ENCODE measurements around the gene CD151.

CD151 gene

DNA sequence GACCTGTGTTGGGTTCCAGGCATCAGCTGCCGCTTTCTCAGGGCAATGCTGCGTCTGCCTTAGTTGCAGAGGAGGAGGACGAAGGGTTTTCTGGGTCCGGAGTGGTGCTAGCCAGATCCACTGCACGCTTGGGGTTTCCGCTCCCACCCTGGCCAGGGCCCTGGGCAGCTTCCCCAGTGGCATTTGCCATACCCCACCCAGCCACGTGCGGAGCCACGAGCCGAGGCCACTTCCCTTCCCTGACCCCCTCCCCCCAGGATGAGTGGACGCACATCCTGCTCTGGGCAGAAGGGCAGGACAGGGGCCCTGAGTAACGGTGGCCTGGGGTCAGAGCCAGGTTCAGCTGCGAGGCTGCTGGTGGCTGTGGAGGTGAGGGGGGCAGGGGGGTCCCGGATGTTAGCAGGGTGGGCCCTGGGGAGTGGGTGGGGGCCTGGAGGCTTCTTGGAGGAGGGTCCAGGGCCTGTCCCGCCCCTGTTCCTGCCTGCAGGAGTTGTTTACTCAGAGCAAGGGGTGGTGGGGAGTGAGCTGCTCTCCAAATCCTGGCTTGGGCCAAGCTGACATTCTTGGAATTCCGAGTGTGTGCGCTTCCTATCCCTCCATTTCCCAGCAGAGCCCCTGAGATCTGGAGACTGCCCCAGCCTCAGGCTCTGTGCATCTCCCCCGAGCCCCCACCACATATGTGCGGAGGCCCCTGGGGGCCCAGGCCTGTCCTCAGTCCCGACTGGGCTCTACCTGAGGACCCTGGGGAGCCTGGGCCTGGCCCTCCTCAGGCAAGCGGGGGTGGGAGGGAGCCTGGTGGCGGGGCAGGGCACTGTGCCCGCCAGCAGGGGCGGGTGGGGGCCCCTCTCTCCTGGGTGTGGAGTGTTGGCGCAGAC, 11.3 kb downstream of the CD151 start:
- DNase-seq, result peak; percentile 98

DNA sequence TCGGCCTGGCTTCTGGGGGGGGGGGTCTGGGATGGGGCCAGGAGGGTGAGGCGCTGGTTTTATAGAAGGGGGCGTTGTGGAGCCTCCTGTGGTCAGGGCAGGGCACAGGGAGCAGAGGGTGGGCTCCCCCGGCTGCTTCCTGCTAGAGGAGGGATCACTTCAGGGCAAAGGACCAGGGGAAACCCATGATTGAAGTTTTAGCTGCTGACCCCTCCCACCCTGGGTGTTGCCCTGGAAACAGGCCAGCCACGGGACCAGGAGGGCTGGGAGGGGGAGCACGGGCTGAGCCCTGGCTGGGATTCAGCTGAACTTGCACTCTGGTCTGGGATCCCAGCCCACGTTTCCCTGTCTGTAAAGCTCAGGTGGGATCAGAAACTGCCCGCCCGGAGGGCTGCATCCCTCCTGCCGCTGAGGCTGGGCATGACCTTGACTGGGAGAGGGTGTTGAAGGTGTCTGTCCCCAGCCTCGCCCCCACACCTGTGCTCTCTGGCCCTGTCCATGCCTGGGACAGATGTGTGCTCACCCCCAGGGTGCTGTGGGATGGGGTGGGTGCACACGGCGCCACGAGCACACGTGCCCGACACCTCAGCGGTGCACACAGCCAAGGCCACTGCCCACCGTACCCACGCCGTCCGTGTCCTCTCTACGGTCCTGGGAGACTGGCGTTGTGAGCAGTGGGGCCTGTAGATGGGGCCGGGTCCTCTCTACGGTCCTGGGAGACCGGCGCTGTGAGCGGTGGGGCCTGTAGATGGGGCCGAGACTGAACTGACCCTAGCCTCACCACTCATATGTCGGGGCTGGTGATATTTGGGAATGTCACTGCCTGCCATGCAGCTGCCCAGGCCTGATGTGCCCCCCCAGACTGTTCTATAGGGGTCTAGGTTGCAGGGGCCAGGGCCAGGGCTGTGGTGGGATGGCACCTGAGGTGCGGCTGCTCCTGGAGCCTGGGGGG, 12.2 kb downstream of the CD151 start:
- DNase-seq, result peak; percentile 93

DNA sequence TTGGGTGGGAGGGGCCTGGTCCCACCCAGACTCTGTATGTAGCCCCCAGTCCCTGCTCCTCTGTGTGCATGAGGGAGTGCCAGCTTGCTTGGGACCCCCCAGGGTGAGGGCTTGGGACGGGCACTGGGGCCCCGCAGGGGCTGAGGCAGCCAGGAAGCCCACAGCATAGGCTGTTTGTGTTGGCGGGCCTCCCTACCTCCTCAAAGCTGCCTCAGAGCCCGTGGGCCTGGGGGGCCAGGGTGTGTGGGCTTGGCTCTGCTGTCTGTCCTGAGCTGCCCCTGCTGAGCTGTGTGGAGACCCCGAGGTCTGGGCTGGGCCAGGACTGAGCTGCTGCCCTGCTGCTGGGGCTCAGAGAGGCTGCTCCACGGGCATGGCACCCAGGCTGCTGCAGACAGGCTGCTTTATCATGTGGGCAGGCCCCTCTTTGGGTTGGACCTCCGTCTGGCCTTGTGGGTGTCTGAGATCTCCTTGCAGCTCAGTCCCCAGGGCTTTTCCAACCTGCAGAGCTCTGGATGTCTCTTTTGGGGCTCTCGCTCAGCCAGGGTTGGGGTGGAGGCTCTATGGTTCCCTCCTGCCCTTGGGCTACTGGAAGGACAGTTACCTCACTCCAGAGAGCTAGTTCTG, 13.2 kb downstream of the CD151 start:
- no peak for DNase-seq

DNA sequence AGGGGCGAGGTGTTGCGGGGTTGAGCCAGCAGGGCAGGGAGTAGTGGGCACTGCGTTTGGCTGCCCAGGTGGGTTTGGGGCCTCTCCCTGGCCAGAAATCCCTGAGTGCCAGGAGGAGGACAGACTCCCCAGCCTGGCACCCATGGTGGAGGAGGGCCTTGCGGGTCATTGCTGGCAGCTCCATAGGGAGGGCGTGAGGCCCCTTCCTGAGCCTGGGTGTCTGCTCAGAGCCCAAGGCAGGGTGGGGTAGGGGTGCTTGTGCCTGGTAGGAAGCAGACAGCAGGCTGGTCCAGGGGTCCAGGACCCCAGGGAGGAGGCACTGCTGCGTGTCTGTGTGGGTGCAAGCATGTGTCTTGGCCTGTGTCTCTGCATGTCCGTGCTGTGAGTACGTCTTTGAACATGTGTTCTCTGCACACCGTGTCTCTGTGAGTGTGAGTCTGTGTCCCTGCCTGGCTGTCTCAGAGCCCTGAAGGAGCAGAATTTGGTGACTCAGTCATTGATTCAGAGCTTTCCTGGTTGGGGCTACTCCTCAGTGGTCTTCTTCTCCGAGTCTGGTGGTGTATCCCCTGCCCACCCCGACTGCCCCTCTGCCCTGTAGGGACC, 13.8 kb downstream of the CD151 start:
- DNase-seq, result no peak

DNA sequence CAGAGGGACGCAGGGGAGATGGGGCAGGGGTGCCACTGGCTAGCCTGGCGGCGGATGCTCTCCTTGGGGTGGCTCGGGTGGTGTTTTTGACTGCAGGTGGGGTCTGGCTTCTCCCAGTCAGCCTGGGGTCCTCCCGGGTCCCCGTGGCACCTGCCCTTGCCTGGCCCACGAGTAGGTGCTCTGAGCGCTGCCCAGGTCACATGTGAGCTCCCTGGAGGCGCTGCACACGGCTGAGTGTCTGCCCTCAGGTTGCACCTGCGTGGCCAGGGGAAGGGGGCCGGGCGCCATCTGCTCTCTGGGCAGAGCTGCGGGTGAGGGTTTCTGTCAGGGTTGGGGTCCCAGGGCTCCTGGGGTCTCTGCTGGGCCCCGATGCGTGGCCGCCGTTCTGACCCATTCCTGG, 15.1 kb downstream of the CD151 start:
- DNase-seq, result peak; percentile 56

DNA sequence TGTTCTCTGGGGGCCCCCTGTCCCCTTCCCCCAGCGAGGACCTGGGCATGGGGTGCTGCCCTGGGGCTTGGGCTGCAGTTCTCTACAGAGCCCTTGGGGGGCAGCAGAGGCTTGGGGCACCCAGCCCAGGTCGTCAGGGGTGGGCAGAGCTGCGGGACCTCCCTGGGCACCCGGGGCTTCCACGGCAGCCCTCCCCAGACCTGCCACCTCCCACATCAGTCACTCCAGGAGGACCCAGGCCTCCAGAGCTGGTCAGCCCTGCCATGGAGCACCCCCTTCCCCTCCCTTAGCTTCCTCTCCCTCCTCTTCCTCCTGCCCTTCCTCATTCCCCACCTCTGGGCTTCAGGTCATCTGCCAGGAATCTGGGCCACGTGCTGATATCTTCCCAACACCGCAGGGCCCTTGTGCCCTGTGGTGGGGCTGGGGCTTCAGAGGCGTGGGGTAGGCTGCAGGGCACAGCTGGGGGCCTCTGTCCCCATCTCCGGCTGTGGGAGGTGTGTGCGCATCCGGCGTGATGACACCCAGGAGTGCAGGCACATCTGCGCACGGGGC, 15.7 kb downstream of the CD151 start:
- peak; percentile 100 for DNase-seq

DNA sequence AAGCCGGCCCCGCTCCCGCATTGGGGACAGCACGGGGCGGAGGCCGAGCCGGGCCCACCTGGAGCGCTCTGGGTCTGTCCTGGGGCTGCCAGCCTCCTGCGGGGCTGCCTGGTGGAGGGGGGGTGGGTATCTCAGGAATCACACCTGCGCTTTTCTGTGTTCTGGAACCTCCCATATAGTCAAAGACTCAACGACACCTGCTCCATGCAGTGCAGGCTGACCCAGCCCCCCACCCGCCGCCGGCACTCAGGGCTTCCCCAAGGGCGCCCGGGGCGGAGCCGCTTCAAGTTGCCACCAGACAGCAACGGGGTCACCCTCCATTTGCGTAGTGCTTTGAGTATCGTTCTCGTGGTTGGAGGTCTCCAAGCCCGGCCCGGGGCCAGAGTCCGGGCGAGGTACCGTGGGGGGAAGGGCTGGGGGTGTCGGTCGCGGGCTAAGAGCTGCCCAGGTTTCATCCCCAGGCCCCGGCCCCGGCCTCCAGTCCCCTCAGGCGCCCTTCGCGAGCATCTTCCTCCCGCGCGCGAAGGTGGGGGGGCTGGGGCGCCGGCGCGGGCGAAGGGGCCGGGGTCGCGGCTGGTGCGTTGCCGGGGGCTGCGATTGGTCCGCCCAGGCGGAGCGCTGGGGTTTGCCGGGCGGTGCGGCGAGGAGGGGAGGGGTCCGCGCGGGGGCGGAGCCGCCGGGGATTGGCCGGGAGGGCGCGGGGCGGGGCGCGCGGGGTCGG, 16.5 kb downstream of the CD151 start:
- DNase-seq, result no peak

DNA sequence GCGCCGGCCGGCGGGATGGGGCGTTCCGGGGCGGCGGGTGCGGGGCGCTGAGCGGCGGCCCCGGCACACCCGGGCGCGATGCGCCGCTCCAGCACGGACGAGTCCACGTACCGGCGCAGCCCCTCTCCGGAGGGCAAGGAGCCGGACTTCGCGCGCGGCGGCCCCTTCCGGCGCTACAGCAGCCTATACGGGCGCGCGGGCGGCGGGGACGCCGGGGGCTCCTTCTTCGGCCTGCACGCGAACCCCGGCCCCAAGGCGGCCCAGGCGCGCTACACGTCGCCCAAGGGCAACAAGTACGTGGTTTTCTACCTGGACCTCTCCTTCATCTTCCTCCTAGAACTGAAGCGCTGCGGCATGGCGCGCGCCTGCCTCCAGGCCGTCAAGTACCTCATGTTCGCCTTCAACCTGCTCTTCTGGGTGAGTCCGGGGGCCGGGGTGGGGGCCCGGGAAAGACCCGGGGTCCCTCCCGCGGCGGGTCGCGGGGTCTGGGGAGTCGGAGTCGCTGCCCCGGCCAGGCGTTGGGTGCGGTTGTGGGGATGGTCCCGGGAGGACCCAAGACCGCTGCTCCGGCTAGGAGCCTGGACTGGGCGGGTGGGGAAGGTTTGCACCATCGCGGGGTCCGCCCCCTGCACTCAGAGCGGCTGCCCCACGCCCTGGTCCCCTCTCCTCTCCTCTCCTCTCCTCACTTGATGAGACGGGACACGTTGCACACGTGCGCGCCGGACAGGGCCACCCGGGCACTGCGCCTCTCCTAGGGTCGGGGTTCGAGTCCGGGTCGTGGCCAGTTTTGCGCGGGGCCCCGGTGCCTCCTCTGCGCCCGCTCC, 17.4 kb downstream of the CD151 start:
- peak; percentile 58 for DNase-seq

DNA sequence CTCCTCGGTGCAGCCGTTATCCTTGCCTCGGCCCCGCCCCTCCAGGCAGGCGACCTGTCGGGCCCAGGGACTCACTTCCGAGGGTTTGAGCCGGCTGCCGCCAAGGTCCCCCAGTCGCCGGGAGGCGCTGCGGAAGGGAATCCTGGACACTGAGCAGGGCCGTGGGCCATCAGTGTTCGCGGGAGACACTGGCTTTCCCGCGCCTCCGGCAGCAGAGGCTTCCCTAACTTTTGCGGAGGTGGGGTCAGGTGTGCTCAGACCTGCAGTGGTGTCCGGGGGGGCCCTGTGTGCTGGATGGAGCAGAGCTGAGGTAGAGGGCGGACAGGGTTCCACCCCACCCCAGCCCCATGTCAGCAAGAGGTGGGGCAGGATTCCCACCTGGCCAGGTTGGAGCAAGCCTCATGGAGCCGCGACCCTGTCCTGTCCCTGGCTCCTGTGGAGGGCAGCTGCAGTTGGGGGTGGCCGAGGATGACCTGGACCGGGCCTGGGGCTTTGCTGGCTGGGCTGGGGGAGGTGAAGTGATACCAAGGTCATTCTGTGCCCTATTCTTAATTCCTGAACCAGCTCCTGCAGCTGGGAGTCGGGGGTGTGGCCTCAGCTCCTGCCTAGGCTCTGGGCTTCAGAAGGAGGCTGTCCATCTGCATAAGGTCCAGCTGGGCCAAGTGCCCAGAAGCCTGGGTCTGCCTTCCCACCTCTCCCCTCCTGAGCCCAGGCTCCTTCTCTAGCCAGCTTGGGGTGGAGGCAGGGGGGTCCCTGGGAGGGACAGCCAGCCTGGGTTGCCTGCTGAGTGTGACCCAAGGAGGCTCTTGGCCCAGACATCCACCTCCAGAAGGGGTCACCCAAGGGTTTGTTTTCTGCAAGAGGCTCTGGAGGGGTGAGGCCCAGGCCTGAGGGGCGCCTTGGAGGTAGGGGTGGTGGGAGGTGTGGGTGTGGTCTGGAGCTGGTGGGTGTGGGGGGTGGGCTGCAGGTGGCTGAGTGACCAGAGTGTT, 18.3 kb downstream of the CD151 start:
- DNase-seq, result peak; percentile 97

DNA sequence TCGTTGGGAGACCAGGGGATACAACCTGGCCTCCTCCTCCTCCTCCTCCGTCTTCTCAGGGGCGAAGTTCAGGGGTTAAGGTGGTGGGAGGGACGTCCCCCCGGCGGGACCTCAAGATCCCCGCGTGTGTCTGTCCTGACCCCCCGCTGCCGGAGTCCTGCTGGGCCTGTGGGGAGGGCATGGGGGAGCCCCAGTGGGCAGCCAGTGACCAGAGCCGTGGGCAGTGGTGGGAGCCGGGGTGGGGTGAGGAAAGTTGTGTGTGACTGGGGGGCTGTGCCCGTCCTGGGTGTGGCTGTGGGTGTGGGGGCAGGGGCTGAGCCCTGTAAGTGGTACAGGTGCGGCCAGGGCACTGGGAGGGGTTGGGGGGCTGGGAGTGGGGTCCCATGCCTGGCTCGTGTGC, 20.0 kb downstream of the CD151 start:
- peak; percentile 51 for DNase-seq

DNA sequence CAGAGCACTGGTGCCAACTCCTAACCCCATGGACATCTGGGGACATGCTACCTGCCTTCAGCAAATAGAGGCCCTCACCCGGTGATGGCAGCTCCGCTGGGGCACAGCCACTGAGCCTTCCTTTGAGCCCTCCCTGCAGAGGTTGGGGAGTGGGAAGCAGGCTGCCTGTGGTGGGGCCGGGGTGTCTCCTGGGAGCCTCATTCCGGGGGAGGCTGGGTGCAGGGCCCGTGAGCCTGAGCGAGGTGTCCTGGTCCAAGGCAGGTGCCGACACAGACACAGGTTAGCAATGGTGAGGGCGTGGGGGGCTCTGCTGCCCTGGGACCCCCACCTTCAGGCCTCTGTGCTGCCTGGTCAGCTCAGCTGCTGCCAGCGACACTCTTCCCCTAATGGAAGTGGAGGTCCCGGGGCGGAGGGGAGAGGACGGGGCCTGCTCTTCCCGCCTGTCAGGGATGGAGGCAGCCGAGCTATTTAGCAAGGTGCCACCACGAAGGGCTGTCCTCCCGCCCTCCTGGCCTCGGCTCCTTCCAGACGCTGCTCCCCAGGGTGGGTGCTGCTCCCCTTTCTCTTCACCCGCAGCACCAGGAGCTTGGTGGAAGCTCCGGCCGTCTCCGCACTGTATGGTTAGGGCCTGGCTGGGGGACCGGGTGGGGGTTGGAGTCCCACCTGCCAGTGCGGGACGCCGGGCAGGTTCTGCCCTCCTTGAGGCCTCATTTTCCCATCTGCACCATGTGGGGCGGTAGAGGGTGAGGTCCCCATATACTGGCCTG, 21.1 kb downstream of the CD151 start:
- no peak for DNase-seq

DNA sequence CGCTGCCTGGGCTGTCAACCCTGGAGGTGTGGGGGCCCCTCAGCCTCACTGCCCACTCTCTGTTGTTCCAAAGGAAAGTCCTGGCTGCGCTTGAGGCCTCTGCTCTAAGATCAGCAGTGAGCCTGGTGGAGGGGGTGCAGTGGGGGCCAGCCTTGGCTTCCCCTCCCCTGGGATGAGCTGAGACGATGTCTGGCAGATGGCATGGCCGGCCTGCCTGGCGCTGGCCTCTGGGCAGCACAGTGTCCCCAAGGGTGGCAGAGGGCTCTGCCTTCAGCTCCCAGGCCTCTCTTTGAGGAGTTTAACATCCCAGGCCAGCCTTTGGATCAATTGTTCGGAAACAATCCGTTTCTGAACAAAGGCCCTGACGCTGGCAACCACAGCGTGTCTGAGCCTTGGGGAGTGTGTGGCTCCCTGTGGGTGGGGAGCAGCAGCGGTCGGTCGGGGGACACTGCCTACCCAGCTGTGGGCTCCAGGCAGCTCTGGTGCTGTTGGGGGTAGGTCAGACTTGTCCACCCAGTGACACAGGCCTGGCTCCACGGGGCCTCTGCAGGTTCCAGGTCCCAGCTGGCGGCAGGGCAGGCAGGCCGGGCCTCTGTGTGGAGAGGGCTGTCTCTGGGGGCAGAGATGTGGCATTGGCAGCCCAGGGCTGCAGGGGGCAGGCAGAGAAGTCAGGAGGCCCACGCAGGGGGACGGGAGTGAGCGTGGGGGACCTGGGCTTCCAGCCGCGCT, 22.0 kb downstream of the CD151 start:
- DNase-seq, result peak; percentile 48

DNA sequence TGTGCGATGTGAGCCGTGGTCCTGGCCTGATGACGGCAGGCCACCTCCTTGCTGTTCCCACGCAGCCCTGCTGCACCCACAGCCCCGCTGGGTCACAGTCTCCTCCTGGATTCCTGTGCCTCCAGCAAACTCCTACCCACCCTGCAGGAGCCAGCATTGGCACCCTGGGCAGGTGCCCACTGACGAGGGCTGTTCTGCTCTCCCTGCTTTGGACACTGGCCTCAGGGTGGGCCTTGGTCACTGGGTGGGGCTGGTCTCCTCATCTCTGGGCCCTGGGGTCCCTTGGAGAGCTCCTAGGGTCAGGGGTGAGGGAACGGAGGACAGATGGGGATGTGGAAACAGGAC, 22.6 kb downstream of the CD151 start:
- peak; percentile 45 for DNase-seq

DNA sequence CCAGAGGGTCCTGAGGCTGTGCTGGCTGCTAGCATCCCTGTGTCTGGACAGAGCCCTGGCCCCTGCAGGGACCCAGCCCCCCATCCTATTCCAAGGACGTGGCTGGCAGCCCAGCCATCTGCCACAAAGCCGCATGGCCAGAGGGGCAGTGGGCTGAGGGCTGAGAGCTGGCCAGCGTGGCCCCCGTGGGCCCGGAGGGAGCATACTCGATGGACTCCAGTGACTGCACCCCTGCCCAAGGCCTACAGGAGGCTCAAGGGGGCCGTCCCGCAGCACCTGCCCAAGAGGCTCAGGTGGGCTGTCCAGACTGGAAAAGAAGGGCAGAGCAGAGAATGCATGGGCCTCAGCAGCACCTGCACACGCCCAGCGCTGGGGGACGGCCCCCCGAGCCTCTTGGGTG, 23.0 kb downstream of the CD151 start:
- no peak for DNase-seq

DNA sequence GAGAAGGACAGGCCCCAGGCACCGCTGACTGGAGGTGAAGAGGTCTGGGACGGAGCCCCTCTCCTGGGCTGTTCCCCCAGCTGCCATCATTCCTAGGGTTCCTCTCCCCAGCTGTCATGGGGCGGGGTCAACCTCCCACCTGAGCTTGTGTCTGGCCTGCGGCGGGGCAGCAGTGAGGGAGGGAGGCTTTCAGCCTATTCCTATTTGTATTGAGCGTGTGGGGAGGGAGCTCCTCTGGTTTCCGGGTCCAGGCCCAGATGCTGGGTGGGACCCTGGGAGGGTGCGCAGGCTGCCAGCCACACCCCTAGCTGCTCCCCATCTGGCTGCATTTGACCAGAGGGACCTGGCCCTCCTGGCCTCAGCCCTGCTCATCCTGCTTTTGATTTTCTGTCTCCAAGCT, 23.6 kb downstream of the CD151 start:
- peak; percentile 42 for DNase-seq

DNA sequence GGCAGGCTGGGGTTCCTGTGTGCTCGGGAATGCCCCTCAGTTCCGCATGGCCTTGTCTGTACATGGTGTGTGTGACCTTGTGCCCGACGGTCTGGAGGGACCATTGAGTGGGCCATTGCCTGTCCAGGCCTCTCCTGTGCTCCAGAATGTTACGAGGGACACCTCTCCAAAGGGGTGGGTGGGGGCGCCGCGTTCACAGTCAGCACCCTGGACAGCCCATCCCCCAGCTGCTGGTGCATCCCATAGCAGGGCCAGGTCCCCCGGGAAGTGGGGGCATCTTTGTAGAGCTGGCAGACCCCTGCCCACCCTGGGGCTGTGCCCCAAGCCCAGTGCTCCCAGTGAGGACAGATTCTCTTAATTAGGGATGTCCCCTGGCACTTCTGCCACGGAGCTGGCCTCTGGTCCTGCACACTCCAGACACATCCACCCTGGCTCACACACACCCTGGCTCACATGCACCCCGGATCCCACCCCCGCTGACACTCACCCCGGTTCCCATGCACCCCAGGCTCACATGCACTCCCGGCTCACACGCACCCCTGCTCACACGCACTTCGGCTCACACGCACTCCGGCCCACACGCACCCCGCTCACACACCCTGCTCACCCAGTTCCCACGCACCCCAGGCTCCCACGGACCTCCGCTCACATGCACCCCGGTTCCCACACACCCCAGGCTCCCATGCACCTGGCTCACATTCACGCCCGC, 25.5 kb downstream of the CD151 start:
- DNase-seq, result peak; percentile 44

DNA sequence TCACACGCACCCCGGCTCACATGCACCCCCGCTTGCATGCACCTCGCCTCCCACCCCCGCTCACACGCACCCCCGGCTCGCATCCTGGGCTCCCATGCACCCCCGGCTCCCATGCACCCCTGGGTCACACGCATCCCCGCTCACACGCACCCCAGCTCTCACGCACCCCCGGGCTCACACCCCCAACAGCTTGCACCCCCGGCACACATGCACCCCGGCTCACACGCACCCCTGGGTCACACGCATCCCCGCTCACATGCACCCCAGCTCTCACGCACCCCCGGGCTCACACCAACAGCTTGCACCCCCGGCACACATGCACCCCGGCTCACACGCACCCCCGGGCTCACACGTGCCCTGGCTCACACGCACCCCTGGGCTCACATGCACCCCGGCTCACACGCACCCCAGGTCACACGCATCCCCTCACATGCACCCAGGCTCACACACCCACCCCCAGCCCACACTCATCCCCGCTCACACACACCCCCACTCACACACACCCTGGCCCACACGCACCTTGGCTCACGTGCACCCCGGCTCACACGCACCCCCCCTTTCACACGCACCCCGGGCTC, 26.1 kb downstream of the CD151 start:
- DNase-seq, result no peak

Measured in 8988T (cell line).